Peyer's patch (tissue), 4 donors: Measurements from ENCODE around the gene APOA4. TPM values are rescaled to one million over a fixed set of nuclear protein-coding genes. Genes with fewer than 3 reads are reported as not detected.
"Not testable (repeated sequence)": the region's sequence is repeated elsewhere in the genome, so short reads cannot be mapped to it uniquely, and the experiment has no call there.

Experiments used
- DNase-seq, 3 donors: peaks; one replicate each; pipeline ENCODE4 v3.0.0-alpha.2; 2017 to 2019
- H3K27ac ChIP-seq, 4 donors: fragments of 200-600 bp; sonication (generic); one replicate each; pipeline ENCODE4 v1.5.1; 2016 to 2019
- H3K27me3 ChIP-seq, 2 donors: fragments of 200-600 bp; sonication (generic); one replicate each; pipeline ENCODE4 v1.5.1; 2019
- H3K36me3 ChIP-seq, 3 donors: fragments of 200-600 bp; sonication (generic); one replicate each; pipeline ENCODE4 v1.5.1; 2016 to 2019
- H3K4me1 ChIP-seq, 4 donors: fragments of 200-600 bp; sonication (generic); one replicate each; pipeline ENCODE4 v1.5.1; 2016 to 2019
- H3K4me3 ChIP-seq, 4 donors: fragments of 200-600 bp; sonication (generic); 1 replicate in 3 of 4; 2 replicates in 1 of 4; pipeline ENCODE4 v1.5.1; 2016 to 2019; ENCODE audit warnings: mild to moderate bottlenecking in 1 of 4
- H3K9me3 ChIP-seq, 4 donors: fragments of 200-600 bp; sonication (generic); one replicate each; pipeline ENCODE4 v1.5.1; 2016 to 2019; ENCODE audit warnings: mild to moderate bottlenecking in 1 of 4
- CTCF ChIP-seq, 6 experiments: fragments of 450-650 bp in 4 of 6; fragments of 200-600 bp in 2 of 6; sonication (generic) in 1 of 6; IDR thresholded peaks; one replicate each; pipeline ENCODE4 v1.5.1; 2017 to 2019; ENCODE audit warnings: antibody characterized with exemption in 6 of 6, mild to moderate bottlenecking in 3 of 6, moderate library complexity in 1 of 6
- POLR2A ChIP-seq, 2 donors: fragments of 450-650 bp; IDR thresholded peaks; one replicate each; pipeline ENCODE4 v1.5.1; 2017; ENCODE audit warnings: antibody characterized with exemption in 2 of 2, mild to moderate bottlenecking in 2 of 2, moderate library complexity in 2 of 2
- total RNA-seq, 4 donors: library from RNA; depleted of rRNA; stranded (reverse); fragments of >200 nt; gene quantifications; one replicate each; pipeline ENCODE4 v1.1.0, GENCODE V29; 2016

APOA4 gene
- total RNA-seq, 4 donors from 2014 or later: 107 to 10,211 (median 6,146) TPM

- Histone ChIP-seq H3K27me3 (no peaks in the 10 kb centered on the region), H3K4me1 (peaks cover 0 to 6% (median 0%) of the 10 kb centered on the region in 4 donors), H3K27ac (no peak overlapping the region), H3K9me3 (no peaks in the 10 kb centered on the region), H3K4me3 (no peak overlapping the region), H3K36me3 (no peaks in the 10 kb centered on the region)
- TF ChIP-seq POLR2A (IDR thresholded peaks at IDR 0.05): no peak
- TF ChIP-seq CTCF (IDR thresholded peaks at IDR 0.05): no peak
- DNase-seq: no peak
Measured at GRCh38 chr11:116804001-116804400, 19.1 kb downstream of the APOA4 start.

DNA sequence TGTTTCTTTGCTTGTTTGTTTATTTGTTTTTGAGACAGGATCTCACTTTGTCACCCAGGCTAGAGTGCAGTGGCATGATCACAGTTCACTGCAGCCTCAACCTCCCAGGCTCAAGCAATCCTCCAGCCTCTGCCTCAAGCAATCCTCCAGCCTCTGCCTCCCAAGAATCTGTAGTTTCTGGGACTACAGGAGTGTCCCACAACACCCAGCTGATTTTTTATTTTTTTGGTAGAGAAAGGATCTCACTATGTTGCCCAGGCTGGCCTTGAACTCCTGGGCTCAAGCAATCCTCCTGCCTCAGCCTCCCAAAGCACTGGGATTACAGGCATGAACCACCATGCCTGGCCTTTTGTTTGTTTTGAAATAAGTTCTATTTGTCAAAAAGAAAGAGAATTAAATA is 21.4 kb downstream of the APOA4 start:
- H3K27me3 ChIP-seq, DNase-seq, H3K4me3 ChIP-seq: not testable (repeated sequence)

GRCh38 chr11:116800610-116801009 is 22.5 kb downstream of the APOA4 start:
- TF ChIP-seq CTCF (IDR thresholded peaks at IDR 0.05) (no peak), POLR2A (IDR thresholded peaks at IDR 0.05) (no peak)
- H3K4me3 ChIP-seq: no peak overlapping the region
- DNase-seq: no peak
- H3K4me1 ChIP-seq: no peaks in the 10 kb centered on the region
- H3K27me3 ChIP-seq: no peaks in the 10 kb centered on the region
- no peaks in the 10 kb centered on the region for H3K36me3 ChIP-seq
- no peak overlapping the region for H3K27ac ChIP-seq
- H3K9me3 ChIP-seq: no peaks in the 10 kb centered on the region

More for the DNA sequence above, 21.4 kb downstream of the APOA4 start:
- H3K4me1 ChIP-seq, H3K36me3 ChIP-seq, H3K27ac ChIP-seq, H3K9me3 ChIP-seq: not testable (repeated sequence)

GRCh38 chr11:116798368-116798767 is 24.7 kb downstream of the APOA4 start:
- Histone ChIP-seq H3K27me3 (no peaks in the 10 kb centered on the region), H3K36me3 (no peaks in the 10 kb centered on the region), H3K4me3 (no peak overlapping the region), H3K9me3 (no peaks in the 10 kb centered on the region), H3K4me1 (no peaks in the 10 kb centered on the region), H3K27ac (no peak overlapping the region)
- TF ChIP-seq POLR2A (IDR thresholded peaks at IDR 0.05) (no peak), CTCF (IDR thresholded peaks at IDR 0.05) (no peak)
- no peak for DNase-seq

- Histone ChIP-seq H3K27me3 (no peaks in the 10 kb centered on the region), H3K4me1 (no peaks in the 10 kb centered on the region), H3K4me3 (no peak overlapping the region), H3K9me3 (no peaks in the 10 kb centered on the region), H3K36me3 (no peaks in the 10 kb centered on the region), H3K27ac (no peak overlapping the region)
- no peak for TF ChIP-seq CTCF (IDR thresholded peaks at IDR 0.05)
- TF ChIP-seq POLR2A (IDR thresholded peaks at IDR 0.05): no peak
- DNase-seq: no peak
Measured at GRCh38 chr11:116797816-116798215, 25.3 kb downstream of the APOA4 start.

DNA sequence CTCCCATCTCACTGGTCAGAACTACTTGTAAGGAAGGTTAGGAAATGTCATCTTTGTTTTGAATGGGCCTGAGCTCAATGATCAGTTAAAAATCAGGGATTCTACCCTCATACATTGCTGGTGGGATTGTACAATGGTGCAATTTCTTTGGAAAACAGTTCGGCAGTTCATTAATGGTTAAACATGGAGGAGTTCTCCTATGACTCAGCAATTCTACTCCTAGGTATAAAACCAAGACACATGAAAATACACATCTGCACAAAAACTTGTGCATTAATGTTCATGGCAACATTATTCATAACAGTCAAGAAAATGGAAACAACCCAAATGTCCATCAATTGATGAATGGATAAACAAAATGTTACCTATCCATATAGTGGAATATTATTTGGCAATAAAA is 26.6 kb downstream of the APOA4 start:
- no peak for DNase-seq
- peaks cover 0 to 3% (median 0%) of the 10 kb centered on the region in 4 donors for H3K4me1 ChIP-seq
- no peaks in the 10 kb centered on the region for H3K27me3 ChIP-seq
- H3K9me3 ChIP-seq: no peaks in the 10 kb centered on the region
- H3K27ac ChIP-seq: no peak overlapping the region
- H3K36me3 ChIP-seq: no peaks in the 10 kb centered on the region
- no peak for TF ChIP-seq POLR2A (IDR thresholded peaks at IDR 0.05)
- TF ChIP-seq CTCF (IDR thresholded peaks at IDR 0.05): no peak
- no peak overlapping the region for H3K4me3 ChIP-seq
